Measurements from ENCODE around the gene MRFAP1.

The MRFAP1 gene

GRCh38 chr4:6610856-6611430 lies 29.5 kb upstream of the MRFAP1 start:
- no peak for TF ChIP-seq CTCF (IDR thresholded peaks at IDR 0.05; ENCODE audit: low read depth, low read length)
- no peak overlapping the region for H3K4me3 ChIP-seq (ENCODE audit: low read depth, low read length)

- no peak for TF ChIP-seq CTCF (IDR thresholded peaks at IDR 0.05; ENCODE audit: low read depth, low read length)
- no peak overlapping the region for H3K4me3 ChIP-seq (ENCODE audit: low read depth, low read length)
These were observed 27.4 kb upstream of the MRFAP1 start for GRCh38 chr4:6612961-6613675.

GRCh38 chr4:6613676-6614651 lies 26.5 kb upstream of the MRFAP1 start:
- TF ChIP-seq CTCF (IDR thresholded peaks at IDR 0.05; ENCODE audit: low read depth, low read length), result no peak
- H3K4me3 ChIP-seq (ENCODE audit: low read depth, low read length), result no peak overlapping the region

GRCh38 chr4:6614701-6615230 lies 25.7 kb upstream of the MRFAP1 start:
- no peak overlapping the region for H3K4me3 ChIP-seq (ENCODE audit: low read depth, low read length)
- TF ChIP-seq CTCF (IDR thresholded peaks at IDR 0.05; ENCODE audit: low read depth, low read length), result no peak

- TF ChIP-seq CTCF (IDR thresholded peaks at IDR 0.05; ENCODE audit: low read depth, low read length), result no peak
- no peak overlapping the region for H3K4me3 ChIP-seq (ENCODE audit: low read depth, low read length)
These were observed 24.1 kb upstream of the MRFAP1 start for GRCh38 chr4:6616087-6616995.

GRCh38 chr4:6617246-6617645 lies 23.2 kb upstream of the MRFAP1 start:
- H3K4me3 ChIP-seq (ENCODE audit: low read depth, low read length), result no peak overlapping the region
- TF ChIP-seq CTCF (IDR thresholded peaks at IDR 0.05; ENCODE audit: low read depth, low read length), result no peak
